Fibroblast of skin of scalp (primary cell): Measurements from ENCODE around the gene KDM2B.
"Not testable (repeated sequence)": the region's sequence is repeated elsewhere in the genome, so short reads cannot be mapped to it uniquely, and the experiment has no call there.

ENCODE experiments used
- DNase-seq: peaks from one replicate; pipeline ENCODE4 v3.0.0-alpha.2; 2013

KDM2B gene

GRCh38 chr12:121583334-121583661, 2.5 kb upstream of the KDM2B start:
- DNase-seq: not testable (repeated sequence)

- peak; percentile 18 for DNase-seq
Observed at GRCh38 chr12:121582583-121583333, 1.9 kb upstream of the KDM2B start.

GRCh38 chr12:121581686-121582429, 1.0 kb upstream of the KDM2B start:
- DNase-seq: peak; percentile 59

GRCh38 chr12:121579981-121580868, 598 bp downstream of the KDM2B start:
- peak; percentile 71 for DNase-seq

- peak; percentile 26 for DNase-seq
Observed at GRCh38 chr12:121579190-121579791, 1.5 kb downstream of the KDM2B start.

- DNase-seq: peak; percentile 48
Observed at GRCh38 chr12:121578230-121579189, 2.3 kb downstream of the KDM2B start.

- peak; percentile 8 for DNase-seq
Observed at GRCh38 chr12:121577443-121578180, 3.2 kb downstream of the KDM2B start.

- peak; percentile 99 for DNase-seq
Observed at GRCh38 chr12:121576851-121577391, 3.9 kb downstream of the KDM2B start.

- DNase-seq: peak; percentile 51
Observed at GRCh38 chr12:121575952-121576625, 4.7 kb downstream of the KDM2B start.

GRCh38 chr12:121575051-121575450, 5.8 kb downstream of the KDM2B start:
- no peak for DNase-seq

GRCh38 chr12:121574025-121574424, 6.8 kb downstream of the KDM2B start:
- no peak for DNase-seq

- no peak for DNase-seq
Observed at GRCh38 chr12:121571920-121572319, 8.9 kb downstream of the KDM2B start.

GRCh38 chr12:121570467-121571283, 10.1 kb downstream of the KDM2B start:
- no peak for DNase-seq

- DNase-seq: peak; percentile 31
Observed at GRCh38 chr12:121568971-121569751, 11.7 kb downstream of the KDM2B start.

- DNase-seq: no peak
Observed at GRCh38 chr12:121568518-121568917, 12.3 kb downstream of the KDM2B start.

- DNase-seq: no peak
Observed at GRCh38 chr12:121565076-121565475, 15.7 kb downstream of the KDM2B start.

- DNase-seq: no peak
Observed at GRCh38 chr12:121562488-121562887, 18.3 kb downstream of the KDM2B start.

GRCh38 chr12:121561009-121561395, 19.8 kb downstream of the KDM2B start:
- DNase-seq: no peak
